HepG2 (cell line): Measurements from ENCODE around the gene KCTD13. TPM values are rescaled to one million over a fixed set of nuclear protein-coding genes. Genes with fewer than 3 reads are reported as not detected.

Experiments used
- FOXA3 ChIP-seq: IDR thresholded peaks from 2 replicates; pipeline ENCODE4 v1.6.1; 2016; ENCODE audit warnings: missing genetic modification reagents, missing compliant biosample characterization
- KAT2B ChIP-seq: fragments of 150-350 bp; IDR thresholded peaks from 2 replicates; pipeline ENCODE4 v1.6.1; 2014; ENCODE audit warnings: low read depth, low read length, borderline replicate concordance
- KDM2A ChIP-seq: sonication (generic); formaldehyde crosslinking; IDR thresholded peaks from 2 replicates; pipeline ENCODE4 v1.4.0; 2020; ENCODE audit warnings: low read depth, missing genetic modification reagents, borderline replicate concordance
- NR2F6 ChIP-seq, 2 experiments: IDR thresholded peaks; 2 replicates each; pipeline ENCODE4 v1.6.1; 2016; ENCODE audit warnings: antibody characterized with exemption in 1 of 2, mild to moderate bottlenecking in 1 of 2
- TBP ChIP-seq: sonication (generic); formaldehyde crosslinking; IDR thresholded peaks from 2 replicates; pipeline ENCODE4 v1.5.0; 2020; ENCODE audit warnings: missing genetic modification reagents
- ZNF124 ChIP-seq: sonication (generic); formaldehyde crosslinking; IDR thresholded peaks from 2 replicates; pipeline ENCODE4 v1.4.0; 2020; ENCODE audit warnings: missing genetic modification reagents
- ZNF589 ChIP-seq: sonication (generic); formaldehyde crosslinking; conservative IDR thresholded peaks from 2 replicates; pipeline ENCODE4 v1.8.0; 2022; ENCODE audit warnings: mild to moderate bottlenecking, moderate library complexity, missing genetic modification reagents
- ZNF709 ChIP-seq: sonication (generic); formaldehyde crosslinking; IDR thresholded peaks from 2 replicates; pipeline ENCODE4 v1.5.0; 2020; ENCODE audit warnings: mild to moderate bottlenecking, missing genetic modification reagents
- polyA plus RNA-seq, 8 experiments: library from polyadenylated mRNA; depleted of rRNA in 3 of 8; stranded (reverse) in 7 of 8; unstranded in 1 of 8; fragments of >200 nt; fragmentation: Illumina TruSeq in 4 of 8; extraction: Trizol in 4 of 8; gene quantifications; 2 replicates each; pipeline versions ENCODE4 v1.2.1 to v1.2.3, GENCODE V29; 2011 to 2016; ENCODE audit warnings: low read depth in 4 of 8, missing spikeins in 1 of 8, mixed read lengths in 1 of 8; ENCODE audit not compliant: insufficient read depth in 1 of 8
- total RNA-seq, 5 experiments: library from RNA; depleted of rRNA; stranded (reverse); fragments of >200 nt; fragmentation: Illumina TruSeq; extraction: Trizol; gene quantifications; 2 replicates each; pipeline ENCODE4 v1.2.3, GENCODE V29; 2016; ENCODE audit warnings: low read depth in 1 of 5
- TF ChIP-seq, protein P1 (sequence below): sonication (generic); formaldehyde crosslinking; IDR thresholded peaks from 2 replicates; pipeline ENCODE4 v1.4.0; 2020; ENCODE audit warnings: missing genetic modification reagents
- TF ChIP-seq, protein P2 (sequence below): sonication (generic); formaldehyde crosslinking; IDR thresholded peaks from 2 replicates; pipeline ENCODE4; 2020; ENCODE audit warnings: missing genetic modification reagents, mild to moderate bottlenecking, borderline replicate concordance
- TF ChIP-seq, protein P3 (sequence below): sonication (generic); formaldehyde crosslinking; IDR thresholded peaks from 2 replicates; pipeline ENCODE4 v1.5.0; 2020; ENCODE audit warnings: mild to moderate bottlenecking, missing genetic modification reagents, borderline replicate concordance
- TF ChIP-seq, protein P4 (sequence below): sonication (generic); formaldehyde crosslinking; IDR thresholded peaks from 2 replicates; pipeline ENCODE4 v1.9.0; 2022; ENCODE audit warnings: low read depth, missing genetic modification reagents

The KCTD13 gene
- total and polyA plus RNA-seq, 2 of the 13 experiments (the other 11 are each of a cell fraction or from before 2014, with no cell fraction given), result 6.3 to 14.7 TPM

DNA sequence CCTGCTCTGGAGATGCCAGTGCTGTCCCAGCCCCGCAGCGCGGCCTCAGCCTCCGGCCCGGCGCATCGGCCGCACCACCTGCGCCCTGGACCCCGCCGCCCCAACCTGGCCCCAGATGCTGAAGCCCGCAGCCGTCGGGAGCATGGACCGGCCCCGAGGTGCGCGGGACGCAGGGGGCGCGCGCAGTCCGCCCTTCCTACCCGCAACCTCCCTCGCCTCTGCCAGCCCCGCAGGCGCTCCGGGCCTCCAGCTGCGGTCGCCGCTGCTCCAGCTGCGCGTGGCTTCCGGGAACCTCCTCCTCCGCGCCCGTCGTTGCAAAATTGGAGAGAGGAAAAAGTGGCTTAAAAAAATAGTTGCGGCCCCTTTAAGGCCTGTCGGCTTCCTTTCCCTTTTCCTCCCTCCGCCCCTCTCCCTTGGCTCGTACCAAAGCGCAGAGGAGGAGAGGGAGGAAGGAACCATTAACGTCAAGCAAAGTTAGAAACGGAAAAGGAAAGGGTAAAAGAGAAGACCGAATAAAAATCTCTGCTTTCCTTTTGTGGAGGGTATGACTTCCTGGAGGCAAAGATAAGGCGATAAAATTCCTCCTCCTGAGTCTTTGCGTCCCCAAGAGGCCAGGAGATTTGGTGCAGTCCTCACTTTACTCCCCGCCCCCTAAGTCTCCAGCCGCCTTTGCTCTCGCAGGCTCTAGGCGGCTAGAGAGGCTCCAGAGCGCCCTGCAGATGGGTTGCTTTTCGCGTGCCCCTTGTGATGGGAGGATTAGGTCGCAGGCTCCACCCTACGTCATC is 63.0 kb downstream of the KCTD13 start, which contains the start of gene CDIPT (continued):
- TF ChIP-seq, protein P1, sequence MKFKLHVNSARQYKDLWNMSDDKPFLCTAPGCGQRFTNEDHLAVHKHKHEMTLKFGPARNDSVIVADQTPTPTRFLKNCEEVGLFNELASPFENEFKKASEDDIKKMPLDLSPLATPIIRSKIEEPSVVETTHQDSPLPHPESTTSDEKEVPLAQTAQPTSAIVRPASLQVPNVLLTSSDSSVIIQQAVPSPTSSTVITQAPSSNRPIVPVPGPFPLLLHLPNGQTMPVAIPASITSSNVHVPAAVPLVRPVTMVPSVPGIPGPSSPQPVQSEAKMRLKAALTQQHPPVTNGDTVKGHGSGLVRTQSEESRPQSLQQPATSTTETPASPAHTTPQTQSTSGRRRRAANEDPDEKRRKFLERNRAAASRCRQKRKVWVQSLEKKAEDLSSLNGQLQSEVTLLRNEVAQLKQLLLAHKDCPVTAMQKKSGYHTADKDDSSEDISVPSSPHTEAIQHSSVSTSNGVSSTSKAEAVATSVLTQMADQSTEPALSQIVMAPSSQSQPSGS (CRISPR knock-in tag), result peak; percentile 99
- TF ChIP-seq, protein P2, sequence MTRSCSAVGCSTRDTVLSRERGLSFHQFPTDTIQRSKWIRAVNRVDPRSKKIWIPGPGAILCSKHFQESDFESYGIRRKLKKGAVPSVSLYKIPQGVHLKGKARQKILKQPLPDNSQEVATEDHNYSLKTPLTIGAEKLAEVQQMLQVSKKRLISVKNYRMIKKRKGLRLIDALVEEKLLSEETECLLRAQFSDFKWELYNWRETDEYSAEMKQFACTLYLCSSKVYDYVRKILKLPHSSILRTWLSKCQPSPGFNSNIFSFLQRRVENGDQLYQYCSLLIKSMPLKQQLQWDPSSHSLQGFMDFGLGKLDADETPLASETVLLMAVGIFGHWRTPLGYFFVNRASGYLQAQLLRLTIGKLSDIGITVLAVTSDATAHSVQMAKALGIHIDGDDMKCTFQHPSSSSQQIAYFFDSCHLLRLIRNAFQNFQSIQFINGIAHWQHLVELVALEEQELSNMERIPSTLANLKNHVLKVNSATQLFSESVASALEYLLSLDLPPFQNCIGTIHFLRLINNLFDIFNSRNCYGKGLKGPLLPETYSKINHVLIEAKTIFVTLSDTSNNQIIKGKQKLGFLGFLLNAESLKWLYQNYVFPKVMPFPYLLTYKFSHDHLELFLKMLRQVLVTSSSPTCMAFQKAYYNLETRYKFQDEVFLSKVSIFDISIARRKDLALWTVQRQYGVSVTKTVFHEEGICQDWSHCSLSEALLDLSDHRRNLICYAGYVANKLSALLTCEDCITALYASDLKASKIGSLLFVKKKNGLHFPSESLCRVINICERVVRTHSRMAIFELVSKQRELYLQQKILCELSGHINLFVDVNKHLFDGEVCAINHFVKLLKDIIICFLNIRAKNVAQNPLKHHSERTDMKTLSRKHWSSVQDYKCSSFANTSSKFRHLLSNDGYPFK (CRISPR knock-in tag), result no peak; the same call in 1 of the 2 replicates
- TF ChIP-seq, protein P3, sequence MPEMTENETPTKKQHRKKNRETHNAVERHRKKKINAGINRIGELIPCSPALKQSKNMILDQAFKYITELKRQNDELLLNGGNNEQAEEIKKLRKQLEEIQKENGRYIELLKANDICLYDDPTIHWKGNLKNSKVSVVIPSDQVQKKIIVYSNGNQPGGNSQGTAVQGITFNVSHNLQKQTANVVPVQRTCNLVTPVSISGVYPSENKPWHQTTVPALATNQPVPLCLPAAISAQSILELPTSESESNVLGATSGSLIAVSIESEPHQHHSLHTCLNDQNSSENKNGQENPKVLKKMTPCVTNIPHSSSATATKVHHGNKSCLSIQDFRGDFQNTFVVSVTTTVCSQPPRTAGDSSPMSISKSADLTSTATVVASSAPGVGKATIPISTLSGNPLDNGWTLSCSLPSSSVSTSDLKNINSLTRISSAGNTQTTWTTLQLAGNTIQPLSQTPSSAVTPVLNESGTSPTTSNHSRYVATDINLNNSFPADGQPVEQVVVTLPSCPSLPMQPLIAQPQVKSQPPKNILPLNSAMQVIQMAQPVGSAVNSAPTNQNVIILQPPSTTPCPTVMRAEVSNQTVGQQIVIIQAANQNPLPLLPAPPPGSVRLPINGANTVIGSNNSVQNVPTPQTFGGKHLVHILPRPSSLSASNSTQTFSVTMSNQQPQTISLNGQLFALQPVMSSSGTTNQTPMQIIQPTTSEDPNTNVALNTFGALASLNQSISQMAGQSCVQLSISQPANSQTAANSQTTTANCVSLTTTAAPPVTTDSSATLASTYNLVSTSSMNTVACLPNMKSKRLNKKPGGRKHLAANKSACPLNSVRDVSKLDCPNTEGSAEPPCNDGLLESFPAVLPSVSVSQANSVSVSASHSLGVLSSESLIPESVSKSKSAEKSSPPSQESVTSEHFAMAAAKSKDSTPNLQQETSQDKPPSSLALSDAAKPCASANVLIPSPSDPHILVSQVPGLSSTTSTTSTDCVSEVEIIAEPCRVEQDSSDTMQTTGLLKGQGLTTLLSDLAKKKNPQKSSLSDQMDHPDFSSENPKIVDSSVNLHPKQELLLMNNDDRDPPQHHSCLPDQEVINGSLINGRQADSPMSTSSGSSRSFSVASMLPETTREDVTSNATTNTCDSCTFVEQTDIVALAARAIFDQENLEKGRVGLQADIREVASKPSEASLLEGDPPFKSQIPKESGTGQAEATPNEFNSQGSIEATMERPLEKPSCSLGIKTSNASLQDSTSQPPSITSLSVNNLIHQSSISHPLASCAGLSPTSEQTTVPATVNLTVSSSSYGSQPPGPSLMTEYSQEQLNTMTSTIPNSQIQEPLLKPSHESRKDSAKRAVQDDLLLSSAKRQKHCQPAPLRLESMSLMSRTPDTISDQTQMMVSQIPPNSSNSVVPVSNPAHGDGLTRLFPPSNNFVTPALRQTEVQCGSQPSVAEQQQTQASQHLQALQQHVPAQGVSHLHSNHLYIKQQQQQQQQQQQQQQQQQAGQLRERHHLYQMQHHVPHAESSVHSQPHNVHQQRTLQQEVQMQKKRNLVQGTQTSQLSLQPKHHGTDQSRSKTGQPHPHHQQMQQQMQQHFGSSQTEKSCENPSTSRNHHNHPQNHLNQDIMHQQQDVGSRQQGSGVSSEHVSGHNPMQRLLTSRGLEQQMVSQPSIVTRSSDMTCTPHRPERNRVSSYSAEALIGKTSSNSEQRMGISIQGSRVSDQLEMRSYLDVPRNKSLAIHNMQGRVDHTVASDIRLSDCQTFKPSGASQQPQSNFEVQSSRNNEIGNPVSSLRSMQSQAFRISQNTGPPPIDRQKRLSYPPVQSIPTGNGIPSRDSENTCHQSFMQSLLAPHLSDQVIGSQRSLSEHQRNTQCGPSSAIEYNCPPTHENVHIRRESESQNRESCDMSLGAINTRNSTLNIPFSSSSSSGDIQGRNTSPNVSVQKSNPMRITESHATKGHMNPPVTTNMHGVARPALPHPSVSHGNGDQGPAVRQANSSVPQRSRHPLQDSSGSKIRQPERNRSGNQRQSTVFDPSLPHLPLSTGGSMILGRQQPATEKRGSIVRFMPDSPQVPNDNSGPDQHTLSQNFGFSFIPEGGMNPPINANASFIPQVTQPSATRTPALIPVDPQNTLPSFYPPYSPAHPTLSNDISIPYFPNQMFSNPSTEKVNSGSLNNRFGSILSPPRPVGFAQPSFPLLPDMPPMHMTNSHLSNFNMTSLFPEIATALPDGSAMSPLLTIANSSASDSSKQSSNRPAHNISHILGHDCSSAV (CRISPR knock-in tag), result no peak
- peak; percentile 70; the same call in 1 of the 2 replicates for TF ChIP-seq ZNF589 (CRISPR knock-in tag)
- 0 out of 2 replicates have a peak, but pooled peaks have one; percentile 65 for TF ChIP-seq ZNF709 (CRISPR knock-in tag)
- peak; percentile 91 for TF ChIP-seq KDM2A (CRISPR knock-in tag)
- peak; percentile 84 for TF ChIP-seq NR2F6 (IDR thresholded peaks at IDR 0.05)
- peak; percentile 74; the same call in 1 of the 2 replicates for TF ChIP-seq NR2F6 (CRISPR knock-in tag; IDR thresholded peaks at IDR 0.05)
- TF ChIP-seq, protein P4, sequence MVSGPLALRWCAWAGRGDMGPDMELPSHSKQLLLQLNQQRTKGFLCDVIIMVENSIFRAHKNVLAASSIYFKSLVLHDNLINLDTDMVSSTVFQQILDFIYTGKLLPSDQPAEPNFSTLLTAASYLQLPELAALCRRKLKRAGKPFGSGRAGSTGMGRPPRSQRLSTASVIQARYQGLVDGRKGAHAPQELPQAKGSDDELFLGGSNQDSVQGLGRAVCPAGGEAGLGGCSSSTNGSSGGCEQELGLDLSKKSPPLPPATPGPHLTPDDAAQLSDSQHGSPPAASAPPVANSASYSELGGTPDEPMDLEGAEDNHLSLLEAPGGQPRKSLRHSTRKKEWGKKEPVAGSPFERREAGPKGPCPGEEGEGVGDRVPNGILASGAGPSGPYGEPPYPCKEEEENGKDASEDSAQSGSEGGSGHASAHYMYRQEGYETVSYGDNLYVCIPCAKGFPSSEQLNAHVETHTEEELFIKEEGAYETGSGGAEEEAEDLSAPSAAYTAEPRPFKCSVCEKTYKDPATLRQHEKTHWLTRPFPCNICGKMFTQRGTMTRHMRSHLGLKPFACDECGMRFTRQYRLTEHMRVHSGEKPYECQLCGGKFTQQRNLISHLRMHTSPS (CRISPR knock-in tag), result no peak
- TF ChIP-seq TBP, result no peak
- TF ChIP-seq FOXA3 (CRISPR knock-in tag), result peak; percentile 70
- peak; percentile 92 for TF ChIP-seq ZNF124 (CRISPR knock-in tag)
- TF ChIP-seq KAT2B, result no peak
